ENCODE results near the gene MICAL3.

GRCh38 chr22:17828502-17829080, 195.8 kb downstream of the MICAL3 start:
- TF ChIP-seq POLR2A (IDR thresholded peaks at IDR 0.05) (no peak), CTCF (IDR thresholded peaks at IDR 0.05) (no peak)
